ENCODE results near the gene CAMK2B.

DNA sequence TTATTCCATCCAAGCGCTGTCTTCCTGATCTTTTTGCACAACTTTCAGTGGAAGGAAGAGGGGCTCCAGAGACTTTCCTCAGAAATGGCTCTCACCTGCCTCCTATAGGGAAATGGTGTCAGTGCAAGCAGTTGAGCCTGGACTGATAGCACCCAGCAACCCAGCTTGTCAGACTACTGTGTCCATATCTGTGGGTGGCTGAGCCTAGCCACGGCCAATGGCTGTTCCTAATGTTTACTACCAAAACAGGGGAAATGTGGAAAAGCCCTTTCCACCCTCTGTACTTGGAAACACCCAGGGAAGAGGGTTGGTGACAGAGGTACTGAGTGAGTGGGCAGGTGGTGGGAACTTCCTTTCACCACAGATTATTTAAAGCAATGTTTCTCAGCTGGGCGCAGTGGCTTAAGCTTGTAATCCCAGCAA lies 128.9 kb downstream of the CAMK2B start:
- no peak for TF ChIP-seq EZH2phosphoT487 (IDR thresholded peaks at IDR 0.05; ENCODE audit: borderline replicate concordance)
- no peak for TF ChIP-seq YY1 (IDR thresholded peaks at IDR 0.05; ENCODE audit: extremely low read depth, insufficient replicate concordance, low read depth, low read length)
- TF ChIP-seq, protein P1, sequence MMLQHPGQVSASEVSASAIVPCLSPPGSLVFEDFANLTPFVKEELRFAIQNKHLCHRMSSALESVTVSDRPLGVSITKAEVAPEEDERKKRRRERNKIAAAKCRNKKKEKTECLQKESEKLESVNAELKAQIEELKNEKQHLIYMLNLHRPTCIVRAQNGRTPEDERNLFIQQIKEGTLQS (IDR thresholded peaks at IDR 0.05), result no peak
- TF ChIP-seq POLR2A (IDR thresholded peaks at IDR 0.05; ENCODE audit: borderline replicate concordance, extremely low read depth, insufficient read depth, insufficient read length), result no peak
- TF ChIP-seq, protein P2, sequence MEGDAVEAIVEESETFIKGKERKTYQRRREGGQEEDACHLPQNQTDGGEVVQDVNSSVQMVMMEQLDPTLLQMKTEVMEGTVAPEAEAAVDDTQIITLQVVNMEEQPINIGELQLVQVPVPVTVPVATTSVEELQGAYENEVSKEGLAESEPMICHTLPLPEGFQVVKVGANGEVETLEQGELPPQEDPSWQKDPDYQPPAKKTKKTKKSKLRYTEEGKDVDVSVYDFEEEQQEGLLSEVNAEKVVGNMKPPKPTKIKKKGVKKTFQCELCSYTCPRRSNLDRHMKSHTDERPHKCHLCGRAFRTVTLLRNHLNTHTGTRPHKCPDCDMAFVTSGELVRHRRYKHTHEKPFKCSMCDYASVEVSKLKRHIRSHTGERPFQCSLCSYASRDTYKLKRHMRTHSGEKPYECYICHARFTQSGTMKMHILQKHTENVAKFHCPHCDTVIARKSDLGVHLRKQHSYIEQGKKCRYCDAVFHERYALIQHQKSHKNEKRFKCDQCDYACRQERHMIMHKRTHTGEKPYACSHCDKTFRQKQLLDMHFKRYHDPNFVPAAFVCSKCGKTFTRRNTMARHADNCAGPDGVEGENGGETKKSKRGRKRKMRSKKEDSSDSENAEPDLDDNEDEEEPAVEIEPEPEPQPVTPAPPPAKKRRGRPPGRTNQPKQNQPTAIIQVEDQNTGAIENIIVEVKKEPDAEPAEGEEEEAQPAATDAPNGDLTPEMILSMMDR (IDR thresholded peaks at IDR 0.05 in 2 of 3, conservative IDR thresholded peaks at IDR 0.05 in 1 of 3; ENCODE audit: borderline replicate concordance in 1 of 3, insufficient read depth in 1 of 3, low read depth in 2 of 3, low read length in 2 of 3), result peak; percentile 74 to 82 (median 76); a peak in 5 of 6 replicates
- no peak for TF ChIP-seq SIN3A (IDR thresholded peaks at IDR 0.05; ENCODE audit: low read depth)
- TF ChIP-seq EZH2 (IDR thresholded peaks at IDR 0.05), result no peak
